Measurements from ENCODE around the gene PIP4K2A. TPM values are rescaled to one million over a fixed set of nuclear protein-coding genes. Genes with fewer than 3 reads are reported as not detected.

PIP4K2A gene
- total and polyA plus RNA-seq, 2 of the 13 experiments (the other 11 are each of a cell fraction or from before 2014, with no cell fraction given), result 9.1 to 22.6 TPM

- no peak for TF ChIP-seq NFAT5 (CRISPR knock-in tag; IDR thresholded peaks at IDR 0.05)
- TF ChIP-seq, protein P1, sequence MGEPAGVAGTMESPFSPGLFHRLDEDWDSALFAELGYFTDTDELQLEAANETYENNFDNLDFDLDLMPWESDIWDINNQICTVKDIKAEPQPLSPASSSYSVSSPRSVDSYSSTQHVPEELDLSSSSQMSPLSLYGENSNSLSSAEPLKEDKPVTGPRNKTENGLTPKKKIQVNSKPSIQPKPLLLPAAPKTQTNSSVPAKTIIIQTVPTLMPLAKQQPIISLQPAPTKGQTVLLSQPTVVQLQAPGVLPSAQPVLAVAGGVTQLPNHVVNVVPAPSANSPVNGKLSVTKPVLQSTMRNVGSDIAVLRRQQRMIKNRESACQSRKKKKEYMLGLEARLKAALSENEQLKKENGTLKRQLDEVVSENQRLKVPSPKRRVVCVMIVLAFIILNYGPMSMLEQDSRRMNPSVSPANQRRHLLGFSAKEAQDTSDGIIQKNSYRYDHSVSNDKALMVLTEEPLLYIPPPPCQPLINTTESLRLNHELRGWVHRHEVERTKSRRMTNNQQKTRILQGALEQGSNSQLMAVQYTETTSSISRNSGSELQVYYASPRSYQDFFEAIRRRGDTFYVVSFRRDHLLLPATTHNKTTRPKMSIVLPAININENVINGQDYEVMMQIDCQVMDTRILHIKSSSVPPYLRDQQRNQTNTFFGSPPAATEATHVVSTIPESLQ (CRISPR knock-in tag; conservative IDR thresholded peaks at IDR 0.05), result no peak
- TF ChIP-seq ZNF749 (CRISPR knock-in tag; IDR thresholded peaks at IDR 0.05; ENCODE audit: borderline replicate concordance), result no peak
These were observed 120.7 kb downstream of the PIP4K2A start (continued) for GRCh38 chr10:22593636-22594198.

- Histone ChIP-seq H3K4me3 (replicated peaks in 1 of 3; ENCODE audit: insufficient read depth in 1 of 3, low read depth in 2 of 3, low read length in 3 of 3) (no peak overlapping the region), H3K4me1 (ENCODE audit: insufficient read depth, low read length) (no peaks in the 10 kb centered on the region), H3K79me2 (ENCODE audit: insufficient read depth, low read length) (no peaks in the 10 kb centered on the region), H2AFZ (ENCODE audit: low read length) (no peak overlapping the region), H3K9me3 (ENCODE audit: low read length) (no peaks in the 10 kb centered on the region), H4K20me1 (ENCODE audit: insufficient read depth, low read length) (no peaks in the 10 kb centered on the region), H3K27me3 (ENCODE audit: control insufficient read depth in 1 of 2, insufficient read depth in 2 of 2, low read length in 2 of 2) (no peaks in the 10 kb centered on the region), H3K4me2 (ENCODE audit: low read depth, low read length) (no peak overlapping the region), H3K9ac (ENCODE audit: insufficient read depth, low read depth, low read length) (no peak overlapping the region), H3K27ac (ENCODE audit: extremely low read length, insufficient read depth, low read length) (no peak overlapping the region), H3K36me3 (replicated peaks in 1 of 2; ENCODE audit: control insufficient read depth in 1 of 2, insufficient read depth in 2 of 2, low read length in 2 of 2) (peaks cover 2 to 21% of the 10 kb centered on the region in 2 experiments; a peak in 3 of 5 replicates)
- ATAC-seq (no peak), FAIRE-seq (no peak), DNase-seq (ENCODE audit: low spot score) (no peak)
- in situ Hi-C loops (cut with HindIII; ENCODE audit: extremely low pct_ligation_motif_present, low pct_unique_long_range_greater_than_20kb), result no loop called here
- BruUV-seq (replicated peaks), result no TSS peak
- intact Hi-C loops (cut with micrococcal nuclease; ENCODE audit: unreplicated experiment), result no loop called here
- 98% methylated on average over 3 of the region's 3 CpGs for WGBS (ENCODE audit: low lambda C conversion rate)
- ChIA-PET POLR2A (no interaction called here), CTCF (ENCODE audit: low intra/inter-chr PET ratio, low total read pairs) (no interaction called here)
- TF ChIP-seq ZNF430 (CRISPR knock-in tag; IDR thresholded peaks at IDR 0.05) (no peak), JDP2 (CRISPR knock-in tag; IDR thresholded peaks at IDR 0.05; ENCODE audit: borderline replicate concordance) (no peak), KMT2B (CRISPR knock-in tag; IDR thresholded peaks at IDR 0.05) (no peak), GTF2F1 (IDR thresholded peaks at IDR 0.05; ENCODE audit: low read length) (no peak), ZKSCAN5 (CRISPR knock-in tag; IDR thresholded peaks at IDR 0.05) (no peak), ZNF839 (CRISPR knock-in tag; IDR thresholded peaks at IDR 0.05; ENCODE audit: borderline replicate concordance) (no peak), ZNF260 (CRISPR knock-in tag; IDR thresholded peaks at IDR 0.05; ENCODE audit: borderline replicate concordance, low read depth) (no peak), SP140L (CRISPR knock-in tag; IDR thresholded peaks at IDR 0.05; ENCODE audit: borderline replicate concordance) (no peak), MBD4 (IDR thresholded peaks at IDR 0.05; ENCODE audit: borderline replicate concordance, low read length) (no peak)
- TF ChIP-seq, protein P2, sequence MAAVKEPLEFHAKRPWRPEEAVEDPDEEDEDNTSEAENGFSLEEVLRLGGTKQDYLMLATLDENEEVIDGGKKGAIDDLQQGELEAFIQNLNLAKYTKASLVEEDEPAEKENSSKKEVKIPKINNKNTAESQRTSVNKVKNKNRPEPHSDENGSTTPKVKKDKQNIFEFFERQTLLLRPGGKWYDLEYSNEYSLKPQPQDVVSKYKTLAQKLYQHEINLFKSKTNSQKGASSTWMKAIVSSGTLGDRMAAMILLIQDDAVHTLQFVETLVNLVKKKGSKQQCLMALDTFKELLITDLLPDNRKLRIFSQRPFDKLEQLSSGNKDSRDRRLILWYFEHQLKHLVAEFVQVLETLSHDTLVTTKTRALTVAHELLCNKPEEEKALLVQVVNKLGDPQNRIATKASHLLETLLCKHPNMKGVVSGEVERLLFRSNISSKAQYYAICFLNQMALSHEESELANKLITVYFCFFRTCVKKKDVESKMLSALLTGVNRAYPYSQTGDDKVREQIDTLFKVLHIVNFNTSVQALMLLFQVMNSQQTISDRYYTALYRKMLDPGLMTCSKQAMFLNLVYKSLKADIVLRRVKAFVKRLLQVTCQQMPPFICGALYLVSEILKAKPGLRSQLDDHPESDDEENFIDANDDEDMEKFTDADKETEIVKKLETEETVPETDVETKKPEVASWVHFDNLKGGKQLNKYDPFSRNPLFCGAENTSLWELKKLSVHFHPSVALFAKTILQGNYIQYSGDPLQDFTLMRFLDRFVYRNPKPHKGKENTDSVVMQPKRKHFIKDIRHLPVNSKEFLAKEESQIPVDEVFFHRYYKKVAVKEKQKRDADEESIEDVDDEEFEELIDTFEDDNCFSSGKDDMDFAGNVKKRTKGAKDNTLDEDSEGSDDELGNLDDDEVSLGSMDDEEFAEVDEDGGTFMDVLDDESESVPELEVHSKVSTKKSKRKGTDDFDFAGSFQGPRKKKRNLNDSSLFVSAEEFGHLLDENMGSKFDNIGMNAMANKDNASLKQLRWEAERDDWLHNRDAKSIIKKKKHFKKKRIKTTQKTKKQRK (IDR thresholded peaks at IDR 0.05; ENCODE audit: low read length), result no peak
These were observed 121.4 kb downstream of the PIP4K2A start for GRCh38 chr10:22593026-22593425.
